ENCODE data around the gene RET.

Gene RET

DNA sequence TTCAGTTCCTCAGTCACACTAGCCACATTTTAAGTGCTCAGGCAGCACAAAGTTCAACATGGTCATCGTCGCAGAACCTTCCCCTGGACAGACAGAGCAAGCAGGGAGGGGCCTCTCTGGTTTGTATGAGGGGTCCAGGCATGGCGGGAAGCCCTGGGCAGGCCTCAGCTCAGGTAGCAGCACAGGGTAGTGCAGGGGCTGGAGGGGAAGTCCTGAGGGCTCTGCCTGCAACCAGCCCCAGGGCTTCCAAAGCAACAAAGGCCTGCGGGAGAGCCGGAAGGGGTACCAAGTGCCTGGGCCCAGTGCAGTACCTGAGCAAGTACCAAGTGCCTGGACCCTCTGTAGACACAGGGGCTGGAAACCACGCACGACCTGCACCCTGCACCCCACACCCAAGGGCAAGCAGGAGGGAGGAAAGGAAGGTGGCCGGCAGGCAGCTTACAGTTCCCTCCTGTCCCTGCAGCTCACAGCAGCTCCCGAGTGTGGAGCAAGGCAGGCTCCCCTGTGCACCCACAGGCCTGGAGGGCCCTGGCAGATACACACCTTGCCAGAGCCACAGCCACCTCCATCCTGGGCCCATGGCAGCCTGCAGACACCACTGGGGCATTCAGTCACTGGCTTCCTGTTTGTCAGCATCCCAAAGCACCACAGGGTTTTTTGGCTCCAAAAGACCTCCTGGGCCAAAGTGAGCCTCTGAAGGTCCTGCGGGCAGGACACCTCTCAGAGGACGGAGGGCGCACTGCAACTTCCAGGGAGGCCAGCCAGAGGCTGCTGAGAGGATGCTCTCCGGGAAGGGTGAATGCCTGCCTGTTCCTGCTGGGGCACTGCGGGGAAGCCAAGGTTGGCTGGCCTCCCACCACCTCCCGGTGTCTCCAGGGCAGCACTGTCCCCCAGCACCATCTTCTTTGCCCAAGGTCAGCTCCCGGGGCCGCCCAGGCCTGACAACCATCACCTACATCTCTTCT is 6.5 kb upstream of the RET start:
- Histone ChIP-seq H3K4me2 (no peak overlapping the region), H3K79me2 (ENCODE audit: insufficient read depth, low read depth) (no peaks in the 10 kb centered on the region), H3K27ac (no peak overlapping the region), H4K20me1 (ENCODE audit: insufficient read depth) (no peaks in the 10 kb centered on the region), H3K27me3 (ENCODE audit: insufficient read depth, low read depth) (no peaks in the 10 kb centered on the region; the same call in 1 of the 2 replicates), H3K9ac (no peak overlapping the region), H3K36me3 (ENCODE audit: insufficient read depth) (no peaks in the 10 kb centered on the region), H3K4me3 (IDR thresholded peaks at IDR 0.05; ENCODE audit: insufficient read depth, low read depth, low read length) (no peak overlapping the region), H3K4me1 (ENCODE audit: low read depth, poor library complexity, severe bottlenecking) (no peaks in the 10 kb centered on the region), H2AFZ (ENCODE audit: low read depth) (no peak overlapping the region)
- TF ChIP-seq, protein P1, sequence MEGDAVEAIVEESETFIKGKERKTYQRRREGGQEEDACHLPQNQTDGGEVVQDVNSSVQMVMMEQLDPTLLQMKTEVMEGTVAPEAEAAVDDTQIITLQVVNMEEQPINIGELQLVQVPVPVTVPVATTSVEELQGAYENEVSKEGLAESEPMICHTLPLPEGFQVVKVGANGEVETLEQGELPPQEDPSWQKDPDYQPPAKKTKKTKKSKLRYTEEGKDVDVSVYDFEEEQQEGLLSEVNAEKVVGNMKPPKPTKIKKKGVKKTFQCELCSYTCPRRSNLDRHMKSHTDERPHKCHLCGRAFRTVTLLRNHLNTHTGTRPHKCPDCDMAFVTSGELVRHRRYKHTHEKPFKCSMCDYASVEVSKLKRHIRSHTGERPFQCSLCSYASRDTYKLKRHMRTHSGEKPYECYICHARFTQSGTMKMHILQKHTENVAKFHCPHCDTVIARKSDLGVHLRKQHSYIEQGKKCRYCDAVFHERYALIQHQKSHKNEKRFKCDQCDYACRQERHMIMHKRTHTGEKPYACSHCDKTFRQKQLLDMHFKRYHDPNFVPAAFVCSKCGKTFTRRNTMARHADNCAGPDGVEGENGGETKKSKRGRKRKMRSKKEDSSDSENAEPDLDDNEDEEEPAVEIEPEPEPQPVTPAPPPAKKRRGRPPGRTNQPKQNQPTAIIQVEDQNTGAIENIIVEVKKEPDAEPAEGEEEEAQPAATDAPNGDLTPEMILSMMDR (conservative IDR thresholded peaks at IDR 0.05; ENCODE audit: low read depth, low read length): no peak

DNA sequence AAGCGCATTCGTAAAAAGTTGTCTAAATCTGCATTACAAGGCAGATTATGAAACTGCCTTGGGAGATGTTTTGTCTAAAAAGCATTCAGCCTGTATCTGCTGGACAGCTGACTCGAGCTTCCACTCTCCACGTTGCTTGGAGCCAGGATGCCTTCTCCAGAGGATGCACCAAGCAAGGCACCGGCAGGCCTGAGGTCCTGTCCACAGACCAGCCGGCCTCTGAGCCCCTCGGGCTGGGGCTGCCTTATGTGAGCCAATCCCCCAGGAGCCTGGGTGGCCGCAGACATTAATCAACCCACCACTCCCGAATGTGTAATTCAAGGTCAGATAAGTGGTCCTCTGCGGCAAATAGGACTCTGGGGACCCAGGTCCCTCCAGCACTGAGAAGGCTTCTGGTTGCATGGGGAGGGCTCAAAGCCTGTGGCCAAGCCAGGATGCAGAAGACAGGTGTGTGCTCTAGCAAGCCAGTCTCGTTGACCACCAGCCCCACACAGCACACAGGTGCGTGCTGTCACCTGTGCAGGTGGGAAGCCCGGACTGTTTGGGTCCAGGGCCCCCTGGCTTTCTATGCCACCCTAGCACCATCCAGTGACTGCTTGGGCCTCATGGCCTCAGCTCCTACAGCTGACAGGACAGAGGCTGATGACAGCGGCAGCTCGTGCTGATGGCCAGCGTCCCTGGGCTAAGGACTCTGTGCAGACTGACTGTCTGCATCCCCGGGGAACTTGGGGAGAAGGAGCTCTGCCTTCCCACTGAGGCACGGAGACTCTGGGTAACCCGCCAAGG is 4.8 kb upstream of the RET start:
- TF ChIP-seq, protein P1 (conservative IDR thresholded peaks at IDR 0.05; ENCODE audit: low read depth, low read length): no peak
- Histone ChIP-seq H3K4me3 (IDR thresholded peaks at IDR 0.05; ENCODE audit: insufficient read depth, low read depth, low read length) (no peak overlapping the region), H3K4me2 (no peak overlapping the region), H3K27ac (no peak overlapping the region), H2AFZ (ENCODE audit: low read depth) (no peak overlapping the region), H3K4me1 (ENCODE audit: low read depth, poor library complexity, severe bottlenecking) (no peaks in the 10 kb centered on the region), H4K20me1 (ENCODE audit: insufficient read depth) (no peaks in the 10 kb centered on the region), H3K36me3 (ENCODE audit: insufficient read depth) (no peaks in the 10 kb centered on the region), H3K27me3 (ENCODE audit: insufficient read depth, low read depth) (no peaks in the 10 kb centered on the region; the same call in 1 of the 2 replicates), H3K79me2 (ENCODE audit: insufficient read depth, low read depth) (no peaks in the 10 kb centered on the region), H3K9ac (no peak overlapping the region)

DNA sequence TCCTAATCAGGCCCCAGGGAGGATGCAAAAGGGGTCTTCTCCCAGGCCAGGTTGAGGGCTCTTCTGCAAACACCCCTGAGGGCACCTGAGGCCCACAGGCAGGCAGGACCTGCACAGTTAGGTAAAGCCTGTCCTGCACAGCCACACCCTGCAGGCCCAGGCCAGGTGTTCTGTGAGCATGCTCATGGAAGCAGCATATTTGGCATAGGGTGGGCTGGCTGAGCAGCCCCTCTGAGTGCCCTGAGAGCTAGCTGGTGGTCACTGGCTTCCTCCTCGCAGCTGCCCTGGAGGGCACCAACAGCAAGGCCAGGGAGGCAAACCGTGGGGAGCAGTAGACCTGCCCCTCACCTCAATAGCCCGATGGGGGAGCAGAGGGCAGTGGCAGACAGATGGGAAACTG is 3.7 kb upstream of the RET start:
- Histone ChIP-seq H3K27ac (no peak overlapping the region), H3K36me3 (ENCODE audit: insufficient read depth) (no peaks in the 10 kb centered on the region), H3K27me3 (ENCODE audit: insufficient read depth, low read depth) (no peaks in the 10 kb centered on the region), H3K79me2 (ENCODE audit: insufficient read depth, low read depth) (no peaks in the 10 kb centered on the region), H3K4me2 (no peak overlapping the region), H3K4me3 (IDR thresholded peaks at IDR 0.05; ENCODE audit: insufficient read depth, low read depth, low read length) (no peak overlapping the region), H2AFZ (ENCODE audit: low read depth) (no peak overlapping the region), H3K4me1 (ENCODE audit: low read depth, poor library complexity, severe bottlenecking) (no peaks in the 10 kb centered on the region), H4K20me1 (ENCODE audit: insufficient read depth) (no peaks in the 10 kb centered on the region), H3K9ac (no peak overlapping the region)
- TF ChIP-seq, protein P1 (conservative IDR thresholded peaks at IDR 0.05; ENCODE audit: low read depth, low read length): no peak

DNA sequence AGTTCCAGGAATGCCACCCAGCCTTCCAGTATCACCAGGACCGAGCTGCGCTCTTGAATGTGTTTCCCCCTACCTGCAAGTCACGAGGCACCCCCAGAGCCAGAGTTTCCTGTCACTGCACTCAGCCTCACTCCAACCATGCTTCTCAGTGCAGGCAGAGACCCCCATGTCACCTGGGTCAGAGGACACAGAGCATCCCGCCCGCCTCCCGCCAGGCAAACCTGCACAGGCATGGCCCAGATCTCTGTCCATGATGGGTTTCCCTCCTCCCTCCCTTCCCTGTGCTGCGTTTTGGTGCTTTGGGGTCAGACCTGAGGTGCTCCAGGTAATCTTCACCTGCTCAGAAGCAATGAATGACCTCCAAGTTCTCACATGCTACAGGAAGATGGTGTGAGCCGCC is 3.1 kb upstream of the RET start:
- TF ChIP-seq, protein P1 (conservative IDR thresholded peaks at IDR 0.05; ENCODE audit: low read depth, low read length): no peak
- Histone ChIP-seq H3K27me3 (ENCODE audit: insufficient read depth, low read depth) (no peaks in the 10 kb centered on the region), H3K4me1 (ENCODE audit: low read depth, poor library complexity, severe bottlenecking) (no peaks in the 10 kb centered on the region), H4K20me1 (ENCODE audit: insufficient read depth) (no peaks in the 10 kb centered on the region), H3K4me3 (IDR thresholded peaks at IDR 0.05; ENCODE audit: insufficient read depth, low read depth, low read length) (no peak overlapping the region), H3K79me2 (ENCODE audit: insufficient read depth, low read depth) (no peaks in the 10 kb centered on the region), H2AFZ (ENCODE audit: low read depth) (no peak overlapping the region), H3K4me2 (no peak overlapping the region), H3K9ac (no peak overlapping the region), H3K27ac (no peak overlapping the region), H3K36me3 (ENCODE audit: insufficient read depth) (no peaks in the 10 kb centered on the region)

All from KMS-11 (cell line).